Central memory CD8-positive, alpha-beta T cell (primary cell): Measurements from ENCODE around the gene NR2C2.

Experiments used
- ATAC-seq: fragments of 150-1000 bp; cut with Tn5 transposase; replicated peaks from 2 replicates; pipeline ENCODE4 v1.10.0; 2022; ENCODE audit warnings: mild to moderate bottlenecking, moderate FRiP score, moderate number of reproducible peaks; ENCODE audit not compliant: poor library complexity, severe bottlenecking; ENCODE audit errors: extremely low read depth
- DNase-seq, 2 donors: peaks; one replicate each; pipeline ENCODE4 v3.0.0; 2021; ENCODE audit warnings: low spot score in 2 of 2
- H3K27ac Mint-ChIP-seq: one replicate; pipeline ENCODE4 v1.8.0; 2022; ENCODE audit warnings: low read depth, mild to moderate bottlenecking, moderate library complexity, mixed read lengths
- H3K27me3 Mint-ChIP-seq: one replicate; pipeline ENCODE4 v1.8.0; 2022; ENCODE audit warnings: mixed read lengths
- H3K36me3 Mint-ChIP-seq: one replicate; pipeline ENCODE4 v1.8.0; 2022; ENCODE audit warnings: mild to moderate bottlenecking, moderate library complexity, mixed read lengths; ENCODE audit not compliant: insufficient read depth
- H3K4me1 Mint-ChIP-seq: one replicate; pipeline ENCODE4 v1.8.0; 2022; ENCODE audit warnings: mixed read lengths
- H3K4me3 Mint-ChIP-seq: one replicate; pipeline ENCODE4 v1.8.0; 2022; ENCODE audit warnings: mild to moderate bottlenecking, moderate library complexity, mixed read lengths
- H3K9me3 Mint-ChIP-seq: one replicate; pipeline ENCODE4 v1.8.0; 2022; ENCODE audit warnings: mixed read lengths

NR2C2 gene

GRCh38 chr3:15094187-15094875 lies 146.9 kb downstream of the NR2C2 start:
- no peak for ATAC-seq
- no peak for DNase-seq
- Mint-ChIP-seq H3K4me1 (peaks cover 17% of the 10 kb centered on the region), H3K27ac (no peak overlapping the region), H3K9me3 (no peaks in the 10 kb centered on the region), H3K27me3 (no peaks in the 10 kb centered on the region), H3K4me3 (no peak overlapping the region), H3K36me3 (peaks cover 38% of the 10 kb centered on the region)

DNA sequence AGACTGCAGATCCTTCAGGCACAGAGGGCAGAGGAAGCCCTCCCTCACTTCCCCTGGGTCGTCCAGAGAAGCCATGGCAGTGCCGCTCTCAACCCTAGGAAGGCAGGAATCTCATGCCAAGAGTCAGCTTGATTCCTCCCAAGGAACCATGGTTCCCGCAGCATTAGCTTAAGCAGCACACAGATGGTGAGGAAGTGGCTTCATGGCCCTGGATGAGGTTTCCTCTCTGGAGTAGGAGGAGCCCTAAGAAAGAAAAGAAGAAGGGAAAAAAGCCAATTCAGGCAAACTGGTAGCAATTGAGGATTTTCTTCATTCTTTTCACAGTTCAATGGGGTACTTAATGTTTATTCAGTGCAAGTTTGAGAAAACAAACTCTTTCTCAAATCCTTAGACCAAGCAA lies 148.7 kb downstream of the NR2C2 start:
- Mint-ChIP-seq H3K9me3 (no peaks in the 10 kb centered on the region), H3K4me3 (no peak overlapping the region), H3K36me3 (peaks cover 31% of the 10 kb centered on the region), H3K4me1 (peaks cover 23% of the 10 kb centered on the region), H3K27me3 (no peaks in the 10 kb centered on the region), H3K27ac (no peak overlapping the region)
- ATAC-seq: no peak
- DNase-seq: no peak

DNA sequence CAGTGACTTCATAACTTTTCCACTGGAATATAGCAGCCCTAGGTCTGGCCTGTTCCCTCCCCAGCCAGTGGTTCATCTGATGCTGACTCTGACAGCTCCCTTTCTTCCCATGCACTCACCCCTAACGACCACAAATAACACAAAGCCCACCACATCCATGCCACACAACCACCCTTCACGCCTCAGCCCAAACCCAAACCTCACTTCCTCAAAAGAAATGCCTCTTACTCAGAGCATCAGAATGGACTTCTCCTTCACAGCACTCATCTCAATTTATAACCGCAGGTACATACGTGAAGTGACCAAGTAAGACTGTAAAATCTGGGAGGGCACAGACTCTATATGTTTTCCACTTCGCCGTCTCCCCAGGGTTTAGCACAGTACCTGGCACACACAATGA lies 150.5 kb downstream of the NR2C2 start:
- no peaks in the 10 kb centered on the region for H3K9me3 Mint-ChIP-seq
- H3K36me3 Mint-ChIP-seq: peaks cover 25% of the 10 kb centered on the region
- peaks cover 13% of the 10 kb centered on the region for H3K27me3 Mint-ChIP-seq
- DNase-seq (peak; percentile 29 to 36), ATAC-seq (peak; percentile 2)
- H3K4me3 Mint-ChIP-seq: peak overlapping the region; percentile 86
- H3K4me1 Mint-ChIP-seq: peaks cover 23% of the 10 kb centered on the region
- H3K27ac Mint-ChIP-seq: peak overlapping the region; percentile 95
